HepG2 (cell line): ENCODE data around the gene JPT2. TPM values are rescaled to one million over a fixed set of nuclear protein-coding genes. Genes with fewer than 3 reads are reported as not detected.
A peak's percentile ranks its signal among the peaks of the same experiment; 100 is the strongest.

ENCODE experiments used
- GTF2F1 ChIP-seq: fragments of 150-350 bp; IDR thresholded peaks from 2 replicates; pipeline ENCODE4 v1.6.1; 2014; ENCODE audit warnings: low read length
- HDAC1 ChIP-seq: sonication (generic); formaldehyde crosslinking; IDR thresholded peaks from 2 replicates; pipeline ENCODE4 v1.5.1; 2020; ENCODE audit warnings: mild to moderate bottlenecking, missing genetic modification reagents
- KDM2A ChIP-seq: sonication (generic); formaldehyde crosslinking; IDR thresholded peaks from 2 replicates; pipeline ENCODE4 v1.4.0; 2020; ENCODE audit warnings: low read depth, missing genetic modification reagents, borderline replicate concordance
- RARG ChIP-seq: sonication (generic); formaldehyde crosslinking; IDR thresholded peaks from 2 replicates; pipeline ENCODE4 v1.4.0; 2020; ENCODE audit warnings: low read depth, mild to moderate bottlenecking, missing genetic modification reagents
- ZNF230 ChIP-seq: sonication (generic); formaldehyde crosslinking; IDR thresholded peaks from 2 replicates; pipeline ENCODE4 v1.4.0; 2020; ENCODE audit warnings: mild to moderate bottlenecking, missing genetic modification reagents
- ZNF260 ChIP-seq: sonication (generic); formaldehyde crosslinking; IDR thresholded peaks from 2 replicates; pipeline ENCODE4 v1.4.0; 2020; ENCODE audit warnings: missing genetic modification reagents, low read depth, mild to moderate bottlenecking, borderline replicate concordance
- ZNF263 ChIP-seq: sonication (generic); formaldehyde crosslinking; IDR thresholded peaks from 2 replicates; pipeline ENCODE4 v1.4.0; 2020; ENCODE audit warnings: missing genetic modification reagents
- ZNF337 ChIP-seq: sonication (generic); formaldehyde crosslinking; IDR thresholded peaks from 2 replicates; pipeline ENCODE4 v1.5.1; 2020; ENCODE audit warnings: missing genetic modification reagents, low read depth, mild to moderate bottlenecking, borderline replicate concordance
- ZNF460 ChIP-seq: sonication (generic); formaldehyde crosslinking; IDR thresholded peaks from 2 replicates; pipeline ENCODE4 v1.5.1; 2020; ENCODE audit warnings: missing genetic modification reagents, mild to moderate bottlenecking, borderline replicate concordance
- ZNF773 ChIP-seq: sonication (generic); formaldehyde crosslinking; IDR thresholded peaks from 2 replicates; pipeline ENCODE4 v1.4.0; 2020; ENCODE audit warnings: missing genetic modification reagents, borderline replicate concordance
- polyA plus RNA-seq, 8 experiments: library from polyadenylated mRNA; depleted of rRNA in 3 of 8; stranded (reverse) in 7 of 8; unstranded in 1 of 8; fragments of >200 nt; fragmentation: Illumina TruSeq in 4 of 8; extraction: Trizol in 4 of 8; gene quantifications; 2 replicates each; pipeline versions ENCODE4 v1.2.1 to v1.2.3, GENCODE V29; 2011 to 2016; ENCODE audit warnings: low read depth in 4 of 8, missing spikeins in 1 of 8, mixed read lengths in 1 of 8; ENCODE audit not compliant: insufficient read depth in 1 of 8
- total RNA-seq, 5 experiments: library from RNA; depleted of rRNA; stranded (reverse); fragments of >200 nt; fragmentation: Illumina TruSeq; extraction: Trizol; gene quantifications; 2 replicates each; pipeline ENCODE4 v1.2.3, GENCODE V29; 2016; ENCODE audit warnings: low read depth in 1 of 5
- TF ChIP-seq, protein P1 (sequence below): IDR thresholded peaks from 2 replicates; pipeline ENCODE4 v1.6.1; 2016; ENCODE audit warnings: low read depth, missing genetic modification reagents, missing compliant biosample characterization
- TF ChIP-seq, protein P2 (sequence below): sonication (generic); formaldehyde crosslinking; IDR thresholded peaks from 2 replicates; pipeline ENCODE4 v1.4.0; 2020; ENCODE audit warnings: mild to moderate bottlenecking, missing genetic modification reagents

Gene JPT2
- total and polyA plus RNA-seq, 2 of the 13 experiments (the other 11 are each of a cell fraction or from before 2014, with no cell fraction given) = 53.5 to 89.4 TPM

DNA sequence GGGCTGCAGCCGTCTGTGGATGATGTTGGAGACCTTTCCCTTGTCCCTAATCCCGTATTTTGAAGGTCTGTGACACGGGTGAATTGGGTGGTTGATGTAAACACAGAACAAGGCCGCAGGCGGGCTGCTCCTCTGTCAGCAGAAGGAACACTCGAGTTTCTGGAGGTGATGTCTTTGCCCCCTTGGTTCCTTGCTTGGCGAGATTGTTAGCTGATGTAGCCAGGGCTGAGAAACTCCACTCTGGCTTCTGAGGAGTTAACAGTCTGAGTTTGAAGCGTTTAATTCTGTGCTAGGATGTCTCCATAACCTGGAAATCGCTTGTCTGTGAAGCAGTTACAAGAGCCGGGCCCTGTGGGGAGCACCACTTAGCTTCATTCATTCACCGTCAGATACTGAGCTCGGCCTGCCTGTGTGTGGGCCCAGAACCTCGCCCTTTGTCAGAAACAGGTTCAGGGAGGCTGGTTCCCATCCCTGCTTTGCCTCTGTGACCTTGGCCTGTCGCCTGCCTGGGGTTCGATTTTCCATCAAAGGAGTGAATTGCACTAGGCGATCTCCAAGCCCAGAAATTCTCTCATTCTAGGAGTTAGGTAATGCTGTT, 29.2 kb downstream of the JPT2 start (continued):
- TF ChIP-seq, protein P1, sequence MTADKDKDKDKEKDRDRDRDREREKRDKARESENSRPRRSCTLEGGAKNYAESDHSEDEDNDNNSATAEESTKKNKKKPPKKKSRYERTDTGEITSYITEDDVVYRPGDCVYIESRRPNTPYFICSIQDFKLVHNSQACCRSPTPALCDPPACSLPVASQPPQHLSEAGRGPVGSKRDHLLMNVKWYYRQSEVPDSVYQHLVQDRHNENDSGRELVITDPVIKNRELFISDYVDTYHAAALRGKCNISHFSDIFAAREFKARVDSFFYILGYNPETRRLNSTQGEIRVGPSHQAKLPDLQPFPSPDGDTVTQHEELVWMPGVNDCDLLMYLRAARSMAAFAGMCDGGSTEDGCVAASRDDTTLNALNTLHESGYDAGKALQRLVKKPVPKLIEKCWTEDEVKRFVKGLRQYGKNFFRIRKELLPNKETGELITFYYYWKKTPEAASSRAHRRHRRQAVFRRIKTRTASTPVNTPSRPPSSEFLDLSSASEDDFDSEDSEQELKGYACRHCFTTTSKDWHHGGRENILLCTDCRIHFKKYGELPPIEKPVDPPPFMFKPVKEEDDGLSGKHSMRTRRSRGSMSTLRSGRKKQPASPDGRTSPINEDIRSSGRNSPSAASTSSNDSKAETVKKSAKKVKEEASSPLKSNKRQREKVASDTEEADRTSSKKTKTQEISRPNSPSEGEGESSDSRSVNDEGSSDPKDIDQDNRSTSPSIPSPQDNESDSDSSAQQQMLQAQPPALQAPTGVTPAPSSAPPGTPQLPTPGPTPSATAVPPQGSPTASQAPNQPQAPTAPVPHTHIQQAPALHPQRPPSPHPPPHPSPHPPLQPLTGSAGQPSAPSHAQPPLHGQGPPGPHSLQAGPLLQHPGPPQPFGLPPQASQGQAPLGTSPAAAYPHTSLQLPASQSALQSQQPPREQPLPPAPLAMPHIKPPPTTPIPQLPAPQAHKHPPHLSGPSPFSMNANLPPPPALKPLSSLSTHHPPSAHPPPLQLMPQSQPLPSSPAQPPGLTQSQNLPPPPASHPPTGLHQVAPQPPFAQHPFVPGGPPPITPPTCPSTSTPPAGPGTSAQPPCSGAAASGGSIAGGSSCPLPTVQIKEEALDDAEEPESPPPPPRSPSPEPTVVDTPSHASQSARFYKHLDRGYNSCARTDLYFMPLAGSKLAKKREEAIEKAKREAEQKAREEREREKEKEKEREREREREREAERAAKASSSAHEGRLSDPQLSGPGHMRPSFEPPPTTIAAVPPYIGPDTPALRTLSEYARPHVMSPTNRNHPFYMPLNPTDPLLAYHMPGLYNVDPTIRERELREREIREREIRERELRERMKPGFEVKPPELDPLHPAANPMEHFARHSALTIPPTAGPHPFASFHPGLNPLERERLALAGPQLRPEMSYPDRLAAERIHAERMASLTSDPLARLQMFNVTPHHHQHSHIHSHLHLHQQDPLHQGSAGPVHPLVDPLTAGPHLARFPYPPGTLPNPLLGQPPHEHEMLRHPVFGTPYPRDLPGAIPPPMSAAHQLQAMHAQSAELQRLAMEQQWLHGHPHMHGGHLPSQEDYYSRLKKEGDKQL = no peak
- peak; percentile 34; the same call in 1 of the 2 replicates for TF ChIP-seq HDAC1 (CRISPR knock-in tag)
- no peak for TF ChIP-seq ZNF460 (CRISPR knock-in tag)
- TF ChIP-seq ZNF337 (CRISPR knock-in tag) = no peak
- no peak for TF ChIP-seq RARG
- TF ChIP-seq ZNF263 = peak; percentile 96
- TF ChIP-seq GTF2F1 = no peak
- TF ChIP-seq, protein P2, sequence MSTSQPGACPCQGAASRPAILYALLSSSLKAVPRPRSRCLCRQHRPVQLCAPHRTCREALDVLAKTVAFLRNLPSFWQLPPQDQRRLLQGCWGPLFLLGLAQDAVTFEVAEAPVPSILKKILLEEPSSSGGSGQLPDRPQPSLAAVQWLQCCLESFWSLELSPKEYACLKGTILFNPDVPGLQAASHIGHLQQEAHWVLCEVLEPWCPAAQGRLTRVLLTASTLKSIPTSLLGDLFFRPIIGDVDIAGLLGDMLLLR = no peak
- no peak for TF ChIP-seq ZNF230
- TF ChIP-seq ZNF773 (CRISPR knock-in tag) = no peak
- TF ChIP-seq ZNF260 = no peak
- TF ChIP-seq KDM2A (CRISPR knock-in tag) = no peak
